Epithelial cell of esophagus (primary cell): ENCODE data around the gene TPD52L1.

Experiments used
- DNase-seq: peaks from one replicate; pipeline ENCODE4 v3.0.0; 2010; ENCODE audit warnings: low read depth
- H3K4me3 ChIP-seq: 2 replicates; pipeline ENCODE4 v1.5.1; 2011; ENCODE audit warnings: mild to moderate bottlenecking, low read length, control low read depth
- CTCF ChIP-seq: IDR thresholded peaks from 2 replicates; pipeline ENCODE4 v1.5.1; 2011; ENCODE audit warnings: low read depth, mild to moderate bottlenecking, low read length, control low read depth, inconsistent platforms; ENCODE audit not compliant: insufficient read depth; ENCODE audit errors: missing control alignments

Gene TPD52L1

GRCh38 chr6:125251516-125252220 lies 98.1 kb downstream of the TPD52L1 start:
- no peak for DNase-seq
- no peak for TF ChIP-seq CTCF
- H3K4me3 ChIP-seq = no peak overlapping the region

GRCh38 chr6:125252891-125253290 lies 99.3 kb downstream of the TPD52L1 start:
- DNase-seq = peak; percentile 31
- no peak for TF ChIP-seq CTCF
- no peak overlapping the region for H3K4me3 ChIP-seq

GRCh38 chr6:125253881-125254280 lies 100.3 kb downstream of the TPD52L1 start:
- no peak overlapping the region for H3K4me3 ChIP-seq
- TF ChIP-seq CTCF = no peak
- peak; percentile 70 for DNase-seq

GRCh38 chr6:125254321-125254720 lies 100.7 kb downstream of the TPD52L1 start:
- TF ChIP-seq CTCF = no peak
- H3K4me3 ChIP-seq = no peak overlapping the region
- DNase-seq = no peak

GRCh38 chr6:125255201-125255600 lies 101.6 kb downstream of the TPD52L1 start:
- peak; percentile 52 for DNase-seq
- TF ChIP-seq CTCF = no peak
- no peak overlapping the region for H3K4me3 ChIP-seq

GRCh38 chr6:125257351-125257750 lies 103.8 kb downstream of the TPD52L1 start:
- no peak for TF ChIP-seq CTCF
- no peak for DNase-seq

GRCh38 chr6:125258651-125259353 lies 105.2 kb downstream of the TPD52L1 start:
- no peak for DNase-seq
- H3K4me3 ChIP-seq = no peak overlapping the region
- no peak for TF ChIP-seq CTCF

More at GRCh38 chr6:125257351-125257750, 103.8 kb downstream of the TPD52L1 start:
- no peak overlapping the region for H3K4me3 ChIP-seq
